ENCODE results near the gene ADAM15.

DNA sequence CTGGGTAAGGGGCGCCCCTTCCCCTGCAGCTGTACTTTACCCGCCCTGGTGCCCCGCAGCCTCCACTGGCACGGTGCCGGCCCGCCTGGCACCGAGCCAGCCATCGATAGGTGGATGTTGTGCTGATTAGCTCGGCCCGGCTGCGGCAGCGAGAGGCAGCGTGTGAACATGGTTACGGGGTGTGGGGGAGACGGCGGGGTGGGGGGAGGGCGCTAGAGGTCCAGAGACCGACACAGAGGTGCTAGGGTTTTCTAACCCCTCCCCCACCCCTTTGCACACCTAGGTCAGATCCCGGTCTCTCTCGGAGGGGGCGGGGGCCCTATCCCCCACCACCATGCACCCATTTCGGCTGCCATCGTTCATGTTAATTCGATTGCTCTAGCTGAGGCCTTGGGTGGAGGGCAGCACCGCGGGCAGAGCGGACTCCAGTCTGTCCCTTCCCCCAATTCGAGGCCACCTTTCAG is 19.1 kb downstream of the ADAM15 start:
- no peak for TF ChIP-seq ZBTB21 (CRISPR knock-in tag; IDR thresholded peaks at IDR 0.05; ENCODE audit: borderline replicate concordance)
- TF ChIP-seq CTCF (IDR thresholded peaks at IDR 0.05) = no peak
- no peak for TF ChIP-seq ESRRA (CRISPR knock-in tag; IDR thresholded peaks at IDR 0.05; ENCODE audit: borderline replicate concordance)
- TF ChIP-seq E2F1 (CRISPR knock-in tag; IDR thresholded peaks at IDR 0.05) = no peak
- TF ChIP-seq CREM (CRISPR knock-in tag; IDR thresholded peaks at IDR 0.05) = no peak
- no peak for TF ChIP-seq FOXP1 (CRISPR knock-in tag; IDR thresholded peaks at IDR 0.05; ENCODE audit: borderline replicate concordance)
- no peak for TF ChIP-seq MAX (CRISPR knock-in tag; IDR thresholded peaks at IDR 0.05)
- no peak for TF ChIP-seq MYBL2 (CRISPR knock-in tag; IDR thresholded peaks at IDR 0.05)

All from WTC11 (cell line).